Measurements from ENCODE around the gene CAMKK1.
A peak's percentile ranks its signal among the peaks of the same experiment; 100 is the strongest.

The CAMKK1 gene

DNA sequence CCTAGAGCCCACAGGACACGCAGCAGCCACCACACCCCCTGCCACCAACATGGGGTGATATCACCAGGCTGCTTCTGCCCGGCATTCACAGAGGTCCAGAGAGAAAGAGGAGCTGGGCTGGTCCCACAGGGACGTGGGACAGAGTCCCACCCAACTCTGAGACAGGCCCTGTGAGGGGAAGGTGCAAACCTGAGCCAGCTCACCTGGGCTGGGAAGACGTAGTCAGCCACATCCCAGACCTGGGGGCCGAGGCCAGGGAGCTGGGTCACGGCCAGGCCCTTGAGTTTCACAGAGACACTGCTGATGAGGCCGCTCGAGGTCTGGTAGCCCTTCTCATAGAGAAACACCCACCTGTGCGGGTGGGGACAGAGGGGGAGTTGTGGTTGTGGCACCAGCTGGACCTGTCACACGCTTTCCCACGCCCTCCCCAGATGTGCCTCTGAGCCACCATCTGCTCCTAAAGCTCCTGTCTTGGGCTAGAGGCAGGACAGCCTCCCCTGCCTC lies 12.2 kb upstream of the CAMKK1 start:
- Histone ChIP-seq H3K56ac (ENCODE audit: low read length) (no peak overlapping the region), H3K4ac (ENCODE audit: low read depth, low read length) (no peak overlapping the region), H2BK15ac (replicated peaks; ENCODE audit: low read depth) (no peak overlapping the region), H3K79me1 (ENCODE audit: low read length) (no peaks in the 10 kb centered on the region), H3K18ac (ENCODE audit: low read length) (no peak overlapping the region), H3K27ac (ENCODE audit: low read depth, low read length) (no peak overlapping the region), H3K27me3 (ENCODE audit: insufficient read depth, low read length, poor library complexity) (no peaks in the 10 kb centered on the region), H4K8ac (ENCODE audit: low read depth, low read length) (no peak overlapping the region), H3K4me3 (ENCODE audit: low read length) (no peak overlapping the region), H4K5ac (ENCODE audit: low read length) (no peak overlapping the region), H3K4me2 (ENCODE audit: low read length) (no peak overlapping the region), H3K23ac (ENCODE audit: low read length) (no peak overlapping the region), H3K36me3 (ENCODE audit: control insufficient read depth, insufficient read depth, low read length) (no peaks in the 10 kb centered on the region), H2BK120ac (ENCODE audit: low read depth, low read length) (no peak overlapping the region), H2AK5ac (ENCODE audit: low read length) (no peak overlapping the region), H2BK5ac (ENCODE audit: low read length) (no peak overlapping the region), H3K79me2 (ENCODE audit: control insufficient read depth, insufficient read depth, low read length) (no peaks in the 10 kb centered on the region), H3K4me1 (ENCODE audit: control insufficient read depth, low read depth, low read length) (peaks cover 1% of the 10 kb centered on the region), H3K9ac (ENCODE audit: low read length) (no peak overlapping the region)
- DNase-seq, result no peak
- no CpG with 5 or more reads among the region's 11 CpGs for WGBS (ENCODE audit: extremely low coverage, insufficient coverage, low lambda C conversion rate)

DNA sequence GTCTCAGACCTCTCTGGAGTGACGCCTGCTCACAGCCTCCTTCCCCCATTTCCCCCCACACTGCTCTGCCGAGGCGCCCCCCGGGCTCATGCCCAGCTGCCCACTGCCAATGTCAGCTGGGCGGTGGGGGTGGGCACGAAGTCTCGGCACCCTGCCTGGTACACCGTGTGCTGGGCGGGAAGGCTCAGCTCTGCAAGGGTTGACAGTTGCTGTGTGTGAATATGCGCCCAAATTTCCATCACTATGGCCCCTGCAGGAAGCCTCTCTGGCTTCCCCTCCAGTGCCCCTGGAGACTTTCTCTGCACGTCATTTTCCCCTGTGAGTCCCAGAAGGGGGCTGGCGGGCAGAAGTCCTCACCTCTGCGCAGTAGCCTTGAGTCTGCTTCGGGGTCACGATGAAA lies 11.6 kb upstream of the CAMKK1 start:
- no peak overlapping the region for H3K23ac ChIP-seq (ENCODE audit: low read length)
- no peak overlapping the region for H2BK5ac ChIP-seq (ENCODE audit: low read length)
- H3K9ac ChIP-seq (ENCODE audit: low read length), result no peak overlapping the region
- H3K4me1 ChIP-seq (ENCODE audit: control insufficient read depth, low read depth, low read length), result peaks cover 1% of the 10 kb centered on the region
- no peak overlapping the region for H4K5ac ChIP-seq (ENCODE audit: low read length)
- H3K79me1 ChIP-seq (ENCODE audit: low read length), result no peaks in the 10 kb centered on the region
- no peak overlapping the region for H3K4ac ChIP-seq (ENCODE audit: low read depth, low read length)
- no peak overlapping the region for H4K8ac ChIP-seq (ENCODE audit: low read depth, low read length)
- no peaks in the 10 kb centered on the region for H3K27me3 ChIP-seq (ENCODE audit: insufficient read depth, low read length, poor library complexity)
- H3K56ac ChIP-seq (ENCODE audit: low read length), result no peak overlapping the region
- no peaks in the 10 kb centered on the region for H3K36me3 ChIP-seq (ENCODE audit: control insufficient read depth, insufficient read depth, low read length)
- no peak overlapping the region for H3K27ac ChIP-seq (ENCODE audit: low read depth, low read length)
- no peak overlapping the region for H2AK5ac ChIP-seq (ENCODE audit: low read length)
- WGBS (ENCODE audit: extremely low coverage, insufficient coverage, low lambda C conversion rate), result no CpG with 5 or more reads among the region's 15 CpGs
- no peak for DNase-seq
- H2BK120ac ChIP-seq (ENCODE audit: low read depth, low read length), result no peak overlapping the region
- no peak overlapping the region for H3K18ac ChIP-seq (ENCODE audit: low read length)
- H3K4me2 ChIP-seq (ENCODE audit: low read length), result no peak overlapping the region
- H3K79me2 ChIP-seq (ENCODE audit: control insufficient read depth, insufficient read depth, low read length), result no peaks in the 10 kb centered on the region
- H3K4me3 ChIP-seq (ENCODE audit: low read length), result no peak overlapping the region
- no peak overlapping the region for H2BK15ac ChIP-seq (replicated peaks; ENCODE audit: low read depth)

GRCh38 chr17:3903881-3904290 lies 11.0 kb upstream of the CAMKK1 start:
- Histone ChIP-seq H3K4ac (ENCODE audit: low read depth, low read length) (no peak overlapping the region), H4K8ac (ENCODE audit: low read depth, low read length) (no peak overlapping the region), H2BK120ac (ENCODE audit: low read depth, low read length) (no peak overlapping the region), H3K27me3 (ENCODE audit: insufficient read depth, low read length, poor library complexity) (no peaks in the 10 kb centered on the region), H3K4me2 (ENCODE audit: low read length) (no peak overlapping the region), H2AK5ac (ENCODE audit: low read length) (no peak overlapping the region), H2BK15ac (replicated peaks; ENCODE audit: low read depth) (no peak overlapping the region), H3K79me1 (ENCODE audit: low read length) (no peaks in the 10 kb centered on the region), H3K56ac (ENCODE audit: low read length) (no peak overlapping the region), H3K79me2 (ENCODE audit: control insufficient read depth, insufficient read depth, low read length) (no peaks in the 10 kb centered on the region), H3K4me3 (ENCODE audit: low read length) (no peak overlapping the region), H3K9ac (ENCODE audit: low read length) (no peak overlapping the region), H3K4me1 (ENCODE audit: control insufficient read depth, low read depth, low read length) (peaks cover 1% of the 10 kb centered on the region), H3K18ac (ENCODE audit: low read length) (no peak overlapping the region), H4K5ac (ENCODE audit: low read length) (no peak overlapping the region), H3K23ac (ENCODE audit: low read length) (no peak overlapping the region), H2BK5ac (ENCODE audit: low read length) (no peak overlapping the region), H3K36me3 (ENCODE audit: control insufficient read depth, insufficient read depth, low read length) (no peaks in the 10 kb centered on the region), H3K27ac (ENCODE audit: low read depth, low read length) (no peak overlapping the region)
- DNase-seq, result peak; percentile 44
- no CpG with 5 or more reads among the region's 21 CpGs for WGBS (ENCODE audit: extremely low coverage, insufficient coverage, low lambda C conversion rate)

DNA sequence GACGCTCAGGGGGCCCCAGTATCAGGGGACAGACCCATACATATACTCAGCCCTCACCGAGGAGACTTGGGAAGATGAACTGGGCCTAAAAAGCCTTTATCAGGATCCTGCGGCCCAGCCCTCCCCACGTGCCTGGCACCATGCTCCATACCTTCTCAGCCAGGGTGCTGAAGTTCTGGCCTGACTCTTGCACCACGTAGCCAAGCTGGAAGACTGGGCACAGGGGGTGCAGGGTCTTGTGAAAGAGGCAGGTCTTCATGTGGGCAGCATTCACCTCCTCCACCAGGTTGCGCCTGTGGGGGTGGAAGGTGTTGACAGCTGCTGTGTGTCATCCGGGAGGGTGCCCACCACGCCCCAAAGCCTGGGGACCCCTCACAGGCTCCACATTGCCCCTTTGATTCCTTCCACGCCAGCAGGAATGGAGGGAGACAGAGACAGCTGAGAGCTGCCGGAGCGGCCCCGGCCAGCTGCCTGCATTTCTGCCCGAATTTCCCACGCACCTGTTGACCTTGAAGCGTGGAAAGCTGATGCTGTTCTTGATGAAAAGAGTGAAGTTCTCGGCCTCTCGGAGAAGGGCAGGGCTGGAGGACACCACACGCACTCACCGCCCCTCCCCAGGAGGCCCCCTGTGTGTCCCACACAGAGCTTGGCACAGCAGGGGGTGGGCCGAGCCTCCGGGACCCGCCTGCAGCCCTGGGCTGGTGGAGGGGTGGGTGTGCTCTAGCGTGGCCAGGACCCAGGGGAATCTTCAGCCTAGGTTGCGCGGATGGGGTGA lies 10.4 kb upstream of the CAMKK1 start:
- Histone ChIP-seq H2BK120ac (ENCODE audit: low read depth, low read length) (no peak overlapping the region), H2BK5ac (ENCODE audit: low read length) (no peak overlapping the region), H2BK15ac (replicated peaks; ENCODE audit: low read depth) (no peak overlapping the region), H3K23ac (ENCODE audit: low read length) (no peak overlapping the region), H4K5ac (ENCODE audit: low read length) (no peak overlapping the region), H3K4me3 (ENCODE audit: low read length) (no peak overlapping the region), H3K79me1 (ENCODE audit: low read length) (no peaks in the 10 kb centered on the region), H4K8ac (ENCODE audit: low read depth, low read length) (no peak overlapping the region), H3K4me2 (ENCODE audit: low read length) (no peak overlapping the region), H3K27me3 (ENCODE audit: insufficient read depth, low read length, poor library complexity) (no peaks in the 10 kb centered on the region), H2AK5ac (ENCODE audit: low read length) (no peak overlapping the region), H3K4ac (ENCODE audit: low read depth, low read length) (no peak overlapping the region), H3K18ac (ENCODE audit: low read length) (no peak overlapping the region), H3K36me3 (ENCODE audit: control insufficient read depth, insufficient read depth, low read length) (no peaks in the 10 kb centered on the region), H3K27ac (ENCODE audit: low read depth, low read length) (no peak overlapping the region), H3K56ac (ENCODE audit: low read length) (no peak overlapping the region), H3K9ac (ENCODE audit: low read length) (no peak overlapping the region), H3K4me1 (ENCODE audit: control insufficient read depth, low read depth, low read length) (peaks cover 1% of the 10 kb centered on the region), H3K79me2 (ENCODE audit: control insufficient read depth, insufficient read depth, low read length) (no peaks in the 10 kb centered on the region)
- no CpG with 5 or more reads among the region's 25 CpGs for WGBS (ENCODE audit: extremely low coverage, insufficient coverage, low lambda C conversion rate)
- DNase-seq, result no peak

- Histone ChIP-seq H3K56ac (ENCODE audit: low read length) (no peak overlapping the region), H3K36me3 (ENCODE audit: control insufficient read depth, insufficient read depth, low read length) (no peaks in the 10 kb centered on the region), H2AK5ac (ENCODE audit: low read length) (no peak overlapping the region), H3K18ac (ENCODE audit: low read length) (no peak overlapping the region), H2BK15ac (replicated peaks; ENCODE audit: low read depth) (no peak overlapping the region), H3K4me1 (ENCODE audit: control insufficient read depth, low read depth, low read length) (peaks cover 1% of the 10 kb centered on the region), H3K4me3 (ENCODE audit: low read length) (no peak overlapping the region), H2BK120ac (ENCODE audit: low read depth, low read length) (no peak overlapping the region), H3K27me3 (ENCODE audit: insufficient read depth, low read length, poor library complexity) (no peaks in the 10 kb centered on the region), H3K4ac (ENCODE audit: low read depth, low read length) (no peak overlapping the region), H4K8ac (ENCODE audit: low read depth, low read length) (no peak overlapping the region), H3K79me1 (ENCODE audit: low read length) (no peaks in the 10 kb centered on the region), H3K9ac (ENCODE audit: low read length) (no peak overlapping the region), H3K27ac (ENCODE audit: low read depth, low read length) (no peak overlapping the region), H3K79me2 (ENCODE audit: control insufficient read depth, insufficient read depth, low read length) (no peaks in the 10 kb centered on the region), H4K5ac (ENCODE audit: low read length) (no peak overlapping the region), H3K4me2 (ENCODE audit: low read length) (no peak overlapping the region), H3K23ac (ENCODE audit: low read length) (no peak overlapping the region), H2BK5ac (ENCODE audit: low read length) (no peak overlapping the region)
- DNase-seq, result no peak
- WGBS (ENCODE audit: extremely low coverage, insufficient coverage, low lambda C conversion rate), result no CpG with 5 or more reads among the region's 6 CpGs
Measured at GRCh38 chr17:3900646-3901045, 7.8 kb upstream of the CAMKK1 start.

DNA sequence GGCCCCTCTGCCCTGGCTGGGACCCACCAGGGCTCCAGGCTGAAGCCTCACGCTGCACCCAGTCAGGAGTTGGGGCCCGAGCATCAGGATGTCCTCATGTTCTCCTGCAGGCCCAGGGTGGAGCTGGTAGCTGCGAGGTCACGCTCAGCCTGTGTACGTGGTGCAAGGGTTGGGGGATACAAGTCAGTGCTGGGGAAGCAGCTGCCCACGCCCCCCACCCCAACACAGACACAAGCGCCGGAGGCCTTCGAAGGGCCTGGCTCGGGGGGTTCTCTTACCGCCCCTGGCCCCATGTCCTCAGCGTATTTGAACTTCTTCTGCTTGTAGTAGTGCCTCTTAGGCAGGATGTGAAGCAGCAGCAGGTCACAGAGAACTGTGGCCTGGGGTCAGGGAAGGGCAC lies 4.9 kb upstream of the CAMKK1 start:
- Histone ChIP-seq H3K9ac (ENCODE audit: low read length) (no peak overlapping the region), H4K8ac (ENCODE audit: low read depth, low read length) (no peak overlapping the region), H2AK5ac (ENCODE audit: low read length) (no peak overlapping the region), H4K5ac (ENCODE audit: low read length) (no peak overlapping the region), H2BK5ac (ENCODE audit: low read length) (no peak overlapping the region), H3K4me3 (ENCODE audit: low read length) (no peak overlapping the region), H3K4me1 (ENCODE audit: control insufficient read depth, low read depth, low read length) (peaks cover 7% of the 10 kb centered on the region), H3K79me2 (ENCODE audit: control insufficient read depth, insufficient read depth, low read length) (no peaks in the 10 kb centered on the region), H2BK120ac (ENCODE audit: low read depth, low read length) (no peak overlapping the region), H3K4ac (ENCODE audit: low read depth, low read length) (no peak overlapping the region), H3K27me3 (ENCODE audit: insufficient read depth, low read length, poor library complexity) (no peaks in the 10 kb centered on the region), H3K4me2 (ENCODE audit: low read length) (no peak overlapping the region), H3K79me1 (ENCODE audit: low read length) (no peaks in the 10 kb centered on the region), H3K36me3 (ENCODE audit: control insufficient read depth, insufficient read depth, low read length) (no peaks in the 10 kb centered on the region), H3K56ac (ENCODE audit: low read length) (no peak overlapping the region), H3K27ac (ENCODE audit: low read depth, low read length) (no peak overlapping the region), H3K23ac (ENCODE audit: low read length) (no peak overlapping the region), H3K18ac (ENCODE audit: low read length) (no peak overlapping the region), H2BK15ac (replicated peaks; ENCODE audit: low read depth) (no peak overlapping the region)
- no peak for DNase-seq
- WGBS (ENCODE audit: extremely low coverage, insufficient coverage, low lambda C conversion rate), result no CpG with 5 or more reads among the region's 12 CpGs

All from mesendoderm (in vitro differentiated cells).